Measurements from ENCODE around the gene FAM53B.

FAM53B gene

GRCh38 chr10:124669824-124670654 is 74.1 kb downstream of the FAM53B start:
- Histone ChIP-seq H3K4me3 (ENCODE audit: low read depth in 1 of 2, low read length in 2 of 2) (no peak overlapping the region), H3K9me3 (ENCODE audit: low read length) (no peaks in the 10 kb centered on the region), H3K27me3 (ENCODE audit: control insufficient read depth in 1 of 2, insufficient read depth in 2 of 2, low read length in 2 of 2) (no peaks in the 10 kb centered on the region), H3K9ac (ENCODE audit: low read length) (no peak overlapping the region), H3K4me1 (ENCODE audit: insufficient read depth, low read length) (peaks cover 7% of the 10 kb centered on the region), H3K27ac (ENCODE audit: low read depth, low read length) (no peak overlapping the region), H3K36me3 (ENCODE audit: insufficient read depth, low read length) (no peaks in the 10 kb centered on the region)

- Histone ChIP-seq H3K27ac (ENCODE audit: low read depth, low read length) (no peak overlapping the region), H3K4me3 (ENCODE audit: low read depth in 1 of 2, low read length in 2 of 2) (no peak overlapping the region), H3K9ac (ENCODE audit: low read length) (no peak overlapping the region), H3K4me1 (ENCODE audit: insufficient read depth, low read length) (peaks cover 4% of the 10 kb centered on the region), H3K9me3 (ENCODE audit: low read length) (no peaks in the 10 kb centered on the region), H3K27me3 (ENCODE audit: control insufficient read depth in 1 of 2, insufficient read depth in 2 of 2, low read length in 2 of 2) (no peaks in the 10 kb centered on the region), H3K36me3 (ENCODE audit: insufficient read depth, low read length) (no peaks in the 10 kb centered on the region)
Observed at GRCh38 chr10:124669141-124669823, 74.9 kb downstream of the FAM53B start.

GRCh38 chr10:124668517-124669051 is 75.6 kb downstream of the FAM53B start:
- H3K9me3 ChIP-seq (ENCODE audit: low read length), result no peaks in the 10 kb centered on the region

GRCh38 chr10:124667425-124668345 is 76.5 kb downstream of the FAM53B start:
- Histone ChIP-seq H3K4me1 (ENCODE audit: insufficient read depth, low read length) (peaks cover 9% of the 10 kb centered on the region), H3K36me3 (ENCODE audit: insufficient read depth, low read length) (no peaks in the 10 kb centered on the region), H3K9ac (ENCODE audit: low read length) (no peak overlapping the region), H3K9me3 (ENCODE audit: low read length) (no peaks in the 10 kb centered on the region), H3K4me3 (ENCODE audit: low read depth in 1 of 2, low read length in 2 of 2) (no peak overlapping the region), H3K27me3 (ENCODE audit: control insufficient read depth in 1 of 2, insufficient read depth in 2 of 2, low read length in 2 of 2) (no peaks in the 10 kb centered on the region), H3K27ac (ENCODE audit: low read depth, low read length) (no peak overlapping the region)

More at GRCh38 chr10:124668517-124669051, 75.6 kb downstream of the FAM53B start:
- H3K27me3 ChIP-seq (ENCODE audit: control insufficient read depth in 1 of 2, insufficient read depth in 2 of 2, low read length in 2 of 2), result no peaks in the 10 kb centered on the region
- peaks cover 4% of the 10 kb centered on the region for H3K4me1 ChIP-seq (ENCODE audit: insufficient read depth, low read length)
- H3K9ac ChIP-seq (ENCODE audit: low read length), result no peak overlapping the region
- no peaks in the 10 kb centered on the region for H3K36me3 ChIP-seq (ENCODE audit: insufficient read depth, low read length)
- no peak overlapping the region for H3K27ac ChIP-seq (ENCODE audit: low read depth, low read length)
- no peak overlapping the region for H3K4me3 ChIP-seq (ENCODE audit: low read depth in 1 of 2, low read length in 2 of 2)

- H3K4me1 ChIP-seq (ENCODE audit: insufficient read depth, low read length), result peaks cover 9% of the 10 kb centered on the region
- no peak overlapping the region for H3K4me3 ChIP-seq (ENCODE audit: low read depth in 1 of 2, low read length in 2 of 2)
- no peak overlapping the region for H3K27ac ChIP-seq (ENCODE audit: low read depth, low read length)
- H3K36me3 ChIP-seq (ENCODE audit: insufficient read depth, low read length), result no peaks in the 10 kb centered on the region
- no peaks in the 10 kb centered on the region for H3K27me3 ChIP-seq (ENCODE audit: control insufficient read depth in 1 of 2, insufficient read depth in 2 of 2, low read length in 2 of 2)
- no peaks in the 10 kb centered on the region for H3K9me3 ChIP-seq (ENCODE audit: low read length)
- H3K9ac ChIP-seq (ENCODE audit: low read length), result no peak overlapping the region
Observed at GRCh38 chr10:124666494-124666893, 77.7 kb downstream of the FAM53B start.

- Histone ChIP-seq H3K36me3 (ENCODE audit: insufficient read depth, low read length) (no peaks in the 10 kb centered on the region), H3K9ac (ENCODE audit: low read length) (no peak overlapping the region), H3K27ac (ENCODE audit: low read depth, low read length) (no peak overlapping the region), H3K4me3 (ENCODE audit: low read depth in 1 of 2, low read length in 2 of 2) (no peak overlapping the region), H3K9me3 (ENCODE audit: low read length) (no peaks in the 10 kb centered on the region), H3K4me1 (ENCODE audit: insufficient read depth, low read length) (peaks cover 9% of the 10 kb centered on the region), H3K27me3 (ENCODE audit: control insufficient read depth in 1 of 2, insufficient read depth in 2 of 2, low read length in 2 of 2) (no peaks in the 10 kb centered on the region)
Observed at GRCh38 chr10:124665980-124666379, 78.2 kb downstream of the FAM53B start.

GRCh38 chr10:124665558-124665957 is 78.6 kb downstream of the FAM53B start:
- no peaks in the 10 kb centered on the region for H3K36me3 ChIP-seq (ENCODE audit: insufficient read depth, low read length)
- H3K4me1 ChIP-seq (ENCODE audit: insufficient read depth, low read length), result peaks cover 9% of the 10 kb centered on the region
- no peak overlapping the region for H3K27ac ChIP-seq (ENCODE audit: low read depth, low read length)
- no peak overlapping the region for H3K9ac ChIP-seq (ENCODE audit: low read length)
- H3K9me3 ChIP-seq (ENCODE audit: low read length), result no peaks in the 10 kb centered on the region
- no peak overlapping the region for H3K4me3 ChIP-seq (ENCODE audit: low read depth in 1 of 2, low read length in 2 of 2)
- no peaks in the 10 kb centered on the region for H3K27me3 ChIP-seq (ENCODE audit: control insufficient read depth in 1 of 2, insufficient read depth in 2 of 2, low read length in 2 of 2)

GRCh38 chr10:124665091-124665490 is 79.1 kb downstream of the FAM53B start:
- Histone ChIP-seq H3K4me3 (ENCODE audit: low read depth in 1 of 2, low read length in 2 of 2) (no peak overlapping the region), H3K27ac (ENCODE audit: low read depth, low read length) (no peak overlapping the region), H3K27me3 (ENCODE audit: control insufficient read depth in 1 of 2, insufficient read depth in 2 of 2, low read length in 2 of 2) (no peaks in the 10 kb centered on the region), H3K9ac (ENCODE audit: low read length) (no peak overlapping the region), H3K9me3 (ENCODE audit: low read length) (no peaks in the 10 kb centered on the region), H3K4me1 (ENCODE audit: insufficient read depth, low read length) (peaks cover 9% of the 10 kb centered on the region), H3K36me3 (ENCODE audit: insufficient read depth, low read length) (no peaks in the 10 kb centered on the region)

- no peak overlapping the region for H3K4me3 ChIP-seq (ENCODE audit: low read depth in 1 of 2, low read length in 2 of 2)
- H3K27ac ChIP-seq (ENCODE audit: low read depth, low read length), result no peak overlapping the region
- no peaks in the 10 kb centered on the region for H3K27me3 ChIP-seq (ENCODE audit: control insufficient read depth in 1 of 2, insufficient read depth in 2 of 2, low read length in 2 of 2)
- no peak overlapping the region for H3K9ac ChIP-seq (ENCODE audit: low read length)
- H3K36me3 ChIP-seq (ENCODE audit: insufficient read depth, low read length), result no peaks in the 10 kb centered on the region
- peaks cover 8% of the 10 kb centered on the region for H3K4me1 ChIP-seq (ENCODE audit: insufficient read depth, low read length)
- H3K9me3 ChIP-seq (ENCODE audit: low read length), result no peaks in the 10 kb centered on the region
Observed at GRCh38 chr10:124663766-124664360, 80.3 kb downstream of the FAM53B start.

- no peaks in the 10 kb centered on the region for H3K9me3 ChIP-seq (ENCODE audit: low read length)
- peaks cover 6% of the 10 kb centered on the region for H3K4me1 ChIP-seq (ENCODE audit: insufficient read depth, low read length)
- no peak overlapping the region for H3K27ac ChIP-seq (ENCODE audit: low read depth, low read length)
- no peaks in the 10 kb centered on the region for H3K27me3 ChIP-seq (ENCODE audit: control insufficient read depth in 1 of 2, insufficient read depth in 2 of 2, low read length in 2 of 2)
- no peak overlapping the region for H3K9ac ChIP-seq (ENCODE audit: low read length)
- no peaks in the 10 kb centered on the region for H3K36me3 ChIP-seq (ENCODE audit: insufficient read depth, low read length)
- no peak overlapping the region for H3K4me3 ChIP-seq (ENCODE audit: low read depth in 1 of 2, low read length in 2 of 2)
Observed at GRCh38 chr10:124663228-124663627, 81.0 kb downstream of the FAM53B start.
